GM19455 (cell line): Measurements from ENCODE around the gene LMO3.

Experiments
- ATAC-seq: cut with Tn5 transposase; IDR thresholded peaks from one replicate; pipeline ENCODE4 v1.9.1; 2021; ENCODE audit not compliant: unreplicated experiment

The LMO3 gene

DNA sequence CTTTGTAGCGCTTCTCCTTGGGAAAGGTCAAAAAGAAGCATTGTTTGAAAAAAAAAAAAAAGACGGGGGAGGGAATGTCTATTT is at the start of gene LMO3:
Gene LMO3 (minus strand): TSS at position 46 of the 84 bp plus-strand sequence. CDS start 5,302 bp downstream, outside the sequence.
- ATAC-seq: no peak

DNA sequence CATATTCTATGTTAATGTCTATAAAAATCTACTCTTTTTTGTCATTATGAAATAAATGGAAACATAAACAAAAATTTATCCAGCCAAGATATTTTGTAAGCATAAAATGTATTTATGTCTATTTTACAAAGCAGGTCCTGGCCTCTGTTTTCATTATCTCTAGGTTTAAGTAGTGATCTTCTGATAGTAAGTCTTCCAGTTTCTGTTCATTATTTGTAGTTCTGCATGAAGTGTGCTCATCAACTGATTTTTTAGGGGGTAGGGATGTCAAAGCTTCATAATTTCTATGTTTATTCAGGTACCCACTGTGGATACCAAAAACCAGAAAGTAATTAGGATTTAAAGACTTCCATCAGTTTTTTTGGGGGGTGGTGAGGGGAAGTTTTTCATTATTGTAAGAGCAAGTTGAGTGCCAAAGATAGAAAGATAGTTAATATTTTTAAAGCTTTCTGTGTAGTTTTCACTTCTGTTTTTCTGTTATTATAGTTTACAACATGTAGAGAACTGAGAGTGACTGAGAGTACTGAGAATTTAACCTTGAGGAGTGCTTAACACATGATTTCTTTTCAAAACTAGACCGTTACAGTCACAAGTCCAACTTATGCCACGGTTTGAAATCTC is 30.6 kb upstream of the LMO3 start:
- ATAC-seq: peak; percentile 90

DNA sequence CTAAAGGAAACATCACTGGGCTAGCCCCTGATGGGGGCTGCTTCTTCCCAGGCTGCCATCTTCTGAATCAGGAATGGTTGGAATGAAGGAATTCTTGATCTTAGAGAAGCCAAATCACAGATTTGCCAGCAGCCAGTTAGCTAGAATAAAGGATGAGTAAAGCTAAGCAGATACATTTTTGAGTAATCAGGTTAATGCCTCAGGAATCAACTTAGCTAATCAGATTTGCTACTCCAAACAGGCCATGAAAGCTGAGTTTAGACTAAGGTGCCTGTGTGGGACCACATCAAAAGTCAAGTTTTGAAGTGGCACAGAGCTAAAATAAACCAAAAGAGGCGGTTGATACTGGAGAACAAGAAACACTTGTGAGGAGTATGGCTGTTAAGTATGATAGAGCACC is 28.8 kb upstream of the LMO3 start:
- no peak for ATAC-seq

GRCh38 chr12:16626991-16627390 is 21.0 kb upstream of the LMO3 start:
- ATAC-seq: no peak

GRCh38 chr12:16622338-16622737 is 16.4 kb upstream of the LMO3 start:
- ATAC-seq: no peak

GRCh38 chr12:16619537-16619936 is 13.6 kb upstream of the LMO3 start:
- no peak for ATAC-seq

DNA sequence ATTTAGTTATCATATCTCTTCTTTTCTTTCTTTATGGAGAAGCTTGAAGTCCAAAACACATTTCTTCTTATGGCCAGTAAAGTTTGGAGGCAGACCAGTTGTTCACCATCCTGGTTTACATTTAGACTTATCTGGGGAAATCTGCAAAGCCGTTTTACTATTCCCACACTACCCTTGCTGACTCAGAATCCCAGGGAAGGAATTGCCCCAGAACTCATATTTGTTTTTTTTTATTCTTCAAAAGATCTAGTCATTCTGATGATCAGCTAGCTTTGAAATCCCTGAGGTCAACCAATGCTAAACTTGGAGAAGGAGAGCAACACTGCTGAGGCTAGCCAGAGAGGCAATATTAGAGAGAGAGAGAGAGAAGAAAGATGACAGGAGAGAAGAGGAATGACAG is 12.3 kb upstream of the LMO3 start:
- ATAC-seq: no peak

DNA sequence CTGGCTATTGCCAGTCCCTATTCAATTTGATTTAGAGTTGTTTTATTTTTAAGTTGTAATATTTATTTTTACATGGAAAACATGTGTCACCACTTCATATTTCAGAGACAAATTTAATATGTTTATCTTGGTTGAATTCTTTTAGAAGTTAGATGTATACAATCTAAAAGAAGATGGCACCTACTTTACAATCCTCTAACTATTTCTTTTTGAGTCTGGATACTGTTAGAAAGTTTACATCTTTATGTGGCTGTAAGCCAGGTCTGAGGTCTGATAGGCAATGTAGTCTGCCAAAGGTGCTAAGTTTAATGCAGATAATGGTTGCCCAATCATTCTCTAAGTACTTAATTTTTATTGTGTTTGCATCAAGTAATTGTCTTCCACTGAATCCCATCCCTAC is 7.2 kb upstream of the LMO3 start:
- no peak for ATAC-seq

DNA sequence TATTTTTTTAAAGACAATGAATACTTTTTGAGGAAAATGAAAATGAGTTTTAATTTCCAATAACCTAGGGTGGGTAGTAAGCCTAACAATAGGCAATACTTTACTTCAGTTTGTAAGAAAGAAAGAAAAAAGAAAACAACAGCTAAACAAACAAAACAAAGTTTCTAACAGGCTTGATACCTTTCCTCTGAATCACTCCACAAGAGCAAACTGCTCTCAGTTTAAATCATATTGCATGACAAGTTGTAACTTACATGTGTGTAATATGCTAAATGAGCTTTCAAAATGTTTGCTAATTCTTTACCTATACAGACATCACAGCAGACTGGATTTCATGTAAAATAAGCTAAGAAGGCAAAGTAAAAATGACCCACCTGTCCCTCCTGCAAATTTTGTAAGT is 6.7 kb upstream of the LMO3 start:
- ATAC-seq: no peak

- ATAC-seq: no peak
Observed at GRCh38 chr12:16611146-16611545, 5.2 kb upstream of the LMO3 start.

GRCh38 chr12:16610743-16611142 is 4.8 kb upstream of the LMO3 start:
- ATAC-seq: no peak

- ATAC-seq: no peak
Observed at GRCh38 chr12:16610001-16610585, 4.1 kb upstream of the LMO3 start.

DNA sequence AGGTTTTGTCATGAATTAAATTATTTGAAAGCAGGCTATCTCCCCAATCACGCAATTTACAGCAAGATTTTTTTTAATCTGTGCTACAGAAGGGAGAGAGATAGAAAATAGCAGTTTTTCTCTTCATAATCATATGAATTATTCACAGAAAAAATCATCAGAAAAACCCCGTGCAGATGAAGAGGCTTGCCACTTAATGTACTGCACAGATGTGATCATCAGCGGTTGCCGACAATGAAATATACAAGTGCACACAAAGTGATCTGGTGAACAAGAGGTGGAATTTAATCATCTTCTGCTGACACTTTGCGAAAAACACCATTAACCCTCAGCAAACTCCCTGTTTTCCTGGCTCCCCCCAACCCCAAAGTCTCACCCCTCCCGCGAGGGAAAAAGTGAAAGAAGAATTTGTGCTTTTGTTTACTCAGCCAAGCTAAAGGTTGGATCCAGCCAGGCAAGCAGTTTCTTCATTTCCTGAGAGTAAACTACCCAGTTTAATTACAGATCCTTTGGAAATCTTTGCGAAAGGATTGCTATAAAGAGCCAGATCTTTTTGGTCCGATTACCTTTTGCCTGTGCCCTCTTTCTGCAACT is 3.1 kb upstream of the LMO3 start:
- ATAC-seq: no peak

GRCh38 chr12:16607906-16608775 is 2.2 kb upstream of the LMO3 start:
- no peak for ATAC-seq

DNA sequence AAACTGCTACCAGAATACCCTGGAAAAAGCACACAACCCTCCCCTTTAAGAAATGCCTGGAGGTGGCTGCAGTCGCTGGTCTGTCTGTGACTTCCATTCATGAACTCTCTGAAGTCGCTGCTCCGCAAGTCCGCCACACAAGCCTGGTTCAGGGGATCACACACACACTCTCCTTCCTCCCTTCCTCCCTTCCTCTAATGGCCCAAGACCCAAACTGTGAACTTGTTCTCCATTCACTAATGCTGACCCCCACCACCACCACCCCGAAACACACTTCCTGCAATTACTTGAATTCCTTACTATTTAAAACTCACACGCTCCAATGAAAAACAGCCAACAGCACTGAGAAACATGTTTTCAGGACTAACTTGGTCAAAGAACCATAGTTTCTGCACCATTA is 1.0 kb upstream of the LMO3 start:
- no peak for ATAC-seq

- no peak for ATAC-seq
Observed at GRCh38 chr12:16606201-16606849, 363 bp upstream of the LMO3 start.

GRCh38 chr12:16605642-16606116 is 283 bp downstream of the LMO3 start:
- no peak for ATAC-seq

- no peak for ATAC-seq
Observed at GRCh38 chr12:16604596-16605252, 1.2 kb downstream of the LMO3 start.

DNA sequence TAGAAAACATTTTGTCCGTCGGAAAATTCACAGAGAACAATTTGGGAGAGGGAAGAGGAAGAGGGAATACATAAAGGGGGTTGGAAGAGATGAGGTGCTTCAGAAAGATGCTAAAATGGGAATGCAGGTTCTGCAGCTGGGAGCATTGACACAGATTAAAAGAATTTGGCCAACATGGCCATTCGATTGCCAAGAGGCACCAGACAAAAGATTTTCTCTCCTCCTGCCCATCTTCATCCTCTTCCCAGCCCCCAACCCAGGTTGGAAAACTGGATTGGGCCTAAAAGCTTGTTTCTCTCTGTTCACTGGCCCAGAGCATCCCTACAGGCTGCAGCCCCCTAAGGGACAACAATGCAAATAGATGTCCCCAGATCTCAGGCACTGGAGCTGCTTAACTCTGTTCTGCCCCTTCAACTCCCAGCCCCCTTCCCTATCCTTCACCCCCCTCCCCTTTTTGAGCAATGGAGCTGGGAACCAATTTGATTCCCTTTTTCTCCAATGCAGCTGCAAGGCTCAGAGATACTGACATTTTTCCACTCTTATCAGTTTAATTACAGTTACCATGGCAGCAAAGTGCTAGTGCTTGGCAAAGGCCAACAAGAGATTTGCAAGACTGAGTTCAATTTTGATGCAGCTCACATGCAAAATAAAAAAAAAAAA is 1.9 kb downstream of the LMO3 start:
- no peak for ATAC-seq

GRCh38 chr12:16603260-16603915 is 2.6 kb downstream of the LMO3 start:
- ATAC-seq: no peak
